Measurements from ENCODE around the gene ADARB2.

Gene ADARB2

GRCh38 chr10:1735562-1735961 is 1.8 kb downstream of the ADARB2 start:
- no peak for DNase-seq

GRCh38 chr10:1734288-1734687 is 3.0 kb downstream of the ADARB2 start:
- no peak for DNase-seq

GRCh38 chr10:1733720-1734119 is 3.6 kb downstream of the ADARB2 start:
- DNase-seq, result no peak

- DNase-seq, result peak; percentile 7
Measured at GRCh38 chr10:1732564-1732996, 4.7 kb downstream of the ADARB2 start.

- no peak for DNase-seq
Measured at GRCh38 chr10:1731592-1731991, 5.7 kb downstream of the ADARB2 start.

- DNase-seq, result no peak
Measured at GRCh38 chr10:1729751-1730150, 7.6 kb downstream of the ADARB2 start.

- no peak for DNase-seq
Measured at GRCh38 chr10:1726861-1727260, 10.5 kb downstream of the ADARB2 start.

GRCh38 chr10:1724921-1725488 is 12.3 kb downstream of the ADARB2 start:
- no peak for DNase-seq

- no peak for DNase-seq
Measured at GRCh38 chr10:1716839-1717238, 20.5 kb downstream of the ADARB2 start.

- DNase-seq, result no peak
Measured at GRCh38 chr10:1715821-1716220, 21.5 kb downstream of the ADARB2 start.

- DNase-seq, result no peak
Measured at GRCh38 chr10:1712944-1713671, 24.2 kb downstream of the ADARB2 start.

- no peak for DNase-seq
Measured at GRCh38 chr10:1712314-1712713, 25.0 kb downstream of the ADARB2 start.

GRCh38 chr10:1709161-1709560 is 28.2 kb downstream of the ADARB2 start:
- no peak for DNase-seq

GRCh38 chr10:1708746-1709145 is 28.6 kb downstream of the ADARB2 start:
- no peak for DNase-seq

- no peak for DNase-seq
Measured at GRCh38 chr10:1706711-1707110, 30.6 kb downstream of the ADARB2 start.

GRCh38 chr10:1706256-1706655 is 31.1 kb downstream of the ADARB2 start:
- no peak for DNase-seq

- DNase-seq, result no peak
Measured at GRCh38 chr10:1698185-1698584, 39.1 kb downstream of the ADARB2 start.

- no peak for DNase-seq
Measured at GRCh38 chr10:1696106-1696505, 41.2 kb downstream of the ADARB2 start.

GRCh38 chr10:1690086-1690485 is 47.2 kb downstream of the ADARB2 start:
- DNase-seq, result no peak

GRCh38 chr10:1688531-1688930 is 48.8 kb downstream of the ADARB2 start:
- no peak for DNase-seq

GRCh38 chr10:1687623-1688150 is 49.6 kb downstream of the ADARB2 start:
- no peak for DNase-seq

- no peak for DNase-seq
Measured at GRCh38 chr10:1687190-1687589, 50.1 kb downstream of the ADARB2 start.

- DNase-seq, result no peak
Measured at GRCh38 chr10:1686491-1686749, 50.9 kb downstream of the ADARB2 start.

- DNase-seq, result no peak
Measured at GRCh38 chr10:1685699-1686490, 51.4 kb downstream of the ADARB2 start.
